ENCODE data around the gene ARHGAP15.

GRCh38 chr2:143311426-143311825 is 182.2 kb downstream of the ARHGAP15 start:
- TF ChIP-seq, protein P1, sequence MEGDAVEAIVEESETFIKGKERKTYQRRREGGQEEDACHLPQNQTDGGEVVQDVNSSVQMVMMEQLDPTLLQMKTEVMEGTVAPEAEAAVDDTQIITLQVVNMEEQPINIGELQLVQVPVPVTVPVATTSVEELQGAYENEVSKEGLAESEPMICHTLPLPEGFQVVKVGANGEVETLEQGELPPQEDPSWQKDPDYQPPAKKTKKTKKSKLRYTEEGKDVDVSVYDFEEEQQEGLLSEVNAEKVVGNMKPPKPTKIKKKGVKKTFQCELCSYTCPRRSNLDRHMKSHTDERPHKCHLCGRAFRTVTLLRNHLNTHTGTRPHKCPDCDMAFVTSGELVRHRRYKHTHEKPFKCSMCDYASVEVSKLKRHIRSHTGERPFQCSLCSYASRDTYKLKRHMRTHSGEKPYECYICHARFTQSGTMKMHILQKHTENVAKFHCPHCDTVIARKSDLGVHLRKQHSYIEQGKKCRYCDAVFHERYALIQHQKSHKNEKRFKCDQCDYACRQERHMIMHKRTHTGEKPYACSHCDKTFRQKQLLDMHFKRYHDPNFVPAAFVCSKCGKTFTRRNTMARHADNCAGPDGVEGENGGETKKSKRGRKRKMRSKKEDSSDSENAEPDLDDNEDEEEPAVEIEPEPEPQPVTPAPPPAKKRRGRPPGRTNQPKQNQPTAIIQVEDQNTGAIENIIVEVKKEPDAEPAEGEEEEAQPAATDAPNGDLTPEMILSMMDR (IDR thresholded peaks at IDR 0.05): no peak
- TF ChIP-seq EP300 (IDR thresholded peaks at IDR 0.05) (no peak), POLR2AphosphoS5 (IDR thresholded peaks at IDR 0.05) (no peak)

Data from suprapubic skin (tissue), 4 donors.